Skeletal muscle cell (primary cell): ENCODE data around the gene HOXB6.

ENCODE experiments used
- DNase-seq: peaks from one replicate; pipeline ENCODE4 v3.0.0-alpha.2; 2010; ENCODE audit warnings: low read depth
- H3K4me3 ChIP-seq: 2 replicates; pipeline ENCODE4 v1.5.1; 2011; ENCODE audit warnings: low read depth, mild to moderate bottlenecking, control low read depth, low read length, moderate library complexity

The HOXB6 gene

GRCh38 chr17:48571826-48572417 lies 32.9 kb downstream of the HOXB6 start:
- H3K4me3 ChIP-seq, result no peak overlapping the region
- DNase-seq, result no peak

- no peak overlapping the region for H3K4me3 ChIP-seq
- DNase-seq, result no peak
Observed at GRCh38 chr17:48571024-48571818, 33.6 kb downstream of the HOXB6 start.

- no peak for DNase-seq
- H3K4me3 ChIP-seq, result no peak overlapping the region
Observed at GRCh38 chr17:48570325-48571023, 34.3 kb downstream of the HOXB6 start.

- no peak for DNase-seq
- no peak overlapping the region for H3K4me3 ChIP-seq
Observed at GRCh38 chr17:48569674-48570324, 35.0 kb downstream of the HOXB6 start.

GRCh38 chr17:48569240-48569582 lies 35.6 kb downstream of the HOXB6 start:
- DNase-seq, result no peak
- H3K4me3 ChIP-seq, result no peak overlapping the region

GRCh38 chr17:48568499-48569239 lies 36.1 kb downstream of the HOXB6 start:
- H3K4me3 ChIP-seq, result no peak overlapping the region
- no peak for DNase-seq

GRCh38 chr17:48567646-48568354 lies 37.0 kb downstream of the HOXB6 start:
- no peak overlapping the region for H3K4me3 ChIP-seq
- DNase-seq, result no peak

GRCh38 chr17:48567209-48567608 lies 37.6 kb downstream of the HOXB6 start:
- no peak overlapping the region for H3K4me3 ChIP-seq
- DNase-seq, result no peak

- no peak for DNase-seq
- no peak overlapping the region for H3K4me3 ChIP-seq
Observed at GRCh38 chr17:48566717-48567116, 38.1 kb downstream of the HOXB6 start.

- no peak overlapping the region for H3K4me3 ChIP-seq
- DNase-seq, result no peak
Observed at GRCh38 chr17:48565925-48566710, 38.7 kb downstream of the HOXB6 start.

GRCh38 chr17:48565022-48565554 lies 39.7 kb downstream of the HOXB6 start:
- no peak for DNase-seq
- peak overlapping the region; percentile 40 for H3K4me3 ChIP-seq

GRCh38 chr17:48564188-48565021 lies 40.4 kb downstream of the HOXB6 start:
- no peak for DNase-seq
- peak overlapping the region; percentile 40 for H3K4me3 ChIP-seq

- no peak for DNase-seq
- peak overlapping the region; percentile 30 for H3K4me3 ChIP-seq
Observed at GRCh38 chr17:48563867-48564187, 41.0 kb downstream of the HOXB6 start.

GRCh38 chr17:48563385-48563838 lies 41.4 kb downstream of the HOXB6 start:
- H3K4me3 ChIP-seq, result peak overlapping the region; percentile 30
- DNase-seq, result no peak

GRCh38 chr17:48562934-48563333 lies 41.9 kb downstream of the HOXB6 start:
- H3K4me3 ChIP-seq, result peak overlapping the region; percentile 30
- no peak for DNase-seq

- no peak for DNase-seq
- H3K4me3 ChIP-seq, result no peak overlapping the region
Observed at GRCh38 chr17:48561884-48562810, 42.6 kb downstream of the HOXB6 start.
